Choroid plexus epithelial cell (primary cell): Measurements from ENCODE around the gene TMEM218.
"Not testable (repeated sequence)": the region's sequence is repeated elsewhere in the genome, so short reads cannot be mapped to it uniquely, and the experiment has no call there.

Source experiments
- DNase-seq: peaks from one replicate; pipeline ENCODE4 v3.0.0-alpha.2; 2010; ENCODE audit warnings: low read depth
- H3K4me3 ChIP-seq: 2 replicates; pipeline ENCODE4 v1.5.1; 2011; ENCODE audit warnings: low read depth, mild to moderate bottlenecking, control low read depth, low read length, moderate library complexity
- TF ChIP-seq, protein P1 (sequence below): conservative IDR thresholded peaks from 2 replicates; pipeline ENCODE4 v1.5.1; 2011; ENCODE audit warnings: low read depth, mild to moderate bottlenecking, control low read depth, inconsistent platforms, low read length, moderate library complexity

Gene TMEM218

DNA sequence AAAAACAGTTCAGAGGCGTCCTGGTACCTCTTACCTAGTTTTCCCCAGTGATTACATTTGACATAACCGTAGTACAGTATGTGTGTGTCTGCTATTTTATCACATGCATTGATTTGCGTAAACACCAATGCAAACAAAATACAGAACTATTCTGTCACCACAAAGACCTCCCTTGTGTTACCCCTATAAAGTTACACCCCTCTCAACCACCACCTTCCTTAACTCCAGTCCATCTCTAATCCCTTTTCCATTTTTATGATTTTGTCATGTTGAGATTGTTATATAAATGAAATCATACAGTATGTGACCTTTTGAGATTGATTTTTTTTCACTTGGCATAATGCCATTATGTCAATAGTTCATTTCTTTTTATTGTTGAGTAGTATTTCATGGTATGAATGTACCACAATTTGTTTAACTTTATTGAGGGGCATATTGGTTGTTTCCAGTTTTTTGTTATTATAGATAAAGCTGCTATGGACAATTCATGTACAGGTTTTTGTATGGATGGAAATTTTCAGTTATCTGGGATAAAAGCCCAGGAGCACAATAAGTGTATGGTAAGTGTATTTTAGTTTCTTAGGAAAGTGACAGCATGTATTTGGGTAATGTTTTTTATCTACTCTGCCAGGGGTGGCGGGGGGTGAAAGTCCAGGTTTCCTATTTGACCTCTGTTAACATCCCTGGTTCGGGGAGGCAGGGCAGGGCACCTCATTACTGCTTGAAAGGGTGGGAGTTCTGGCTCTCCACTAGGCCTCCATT, 54.3 kb downstream of the TMEM218 start:
- no peak for DNase-seq
- no peak overlapping the region for H3K4me3 ChIP-seq
- TF ChIP-seq, protein P1, sequence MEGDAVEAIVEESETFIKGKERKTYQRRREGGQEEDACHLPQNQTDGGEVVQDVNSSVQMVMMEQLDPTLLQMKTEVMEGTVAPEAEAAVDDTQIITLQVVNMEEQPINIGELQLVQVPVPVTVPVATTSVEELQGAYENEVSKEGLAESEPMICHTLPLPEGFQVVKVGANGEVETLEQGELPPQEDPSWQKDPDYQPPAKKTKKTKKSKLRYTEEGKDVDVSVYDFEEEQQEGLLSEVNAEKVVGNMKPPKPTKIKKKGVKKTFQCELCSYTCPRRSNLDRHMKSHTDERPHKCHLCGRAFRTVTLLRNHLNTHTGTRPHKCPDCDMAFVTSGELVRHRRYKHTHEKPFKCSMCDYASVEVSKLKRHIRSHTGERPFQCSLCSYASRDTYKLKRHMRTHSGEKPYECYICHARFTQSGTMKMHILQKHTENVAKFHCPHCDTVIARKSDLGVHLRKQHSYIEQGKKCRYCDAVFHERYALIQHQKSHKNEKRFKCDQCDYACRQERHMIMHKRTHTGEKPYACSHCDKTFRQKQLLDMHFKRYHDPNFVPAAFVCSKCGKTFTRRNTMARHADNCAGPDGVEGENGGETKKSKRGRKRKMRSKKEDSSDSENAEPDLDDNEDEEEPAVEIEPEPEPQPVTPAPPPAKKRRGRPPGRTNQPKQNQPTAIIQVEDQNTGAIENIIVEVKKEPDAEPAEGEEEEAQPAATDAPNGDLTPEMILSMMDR, result no peak

DNA sequence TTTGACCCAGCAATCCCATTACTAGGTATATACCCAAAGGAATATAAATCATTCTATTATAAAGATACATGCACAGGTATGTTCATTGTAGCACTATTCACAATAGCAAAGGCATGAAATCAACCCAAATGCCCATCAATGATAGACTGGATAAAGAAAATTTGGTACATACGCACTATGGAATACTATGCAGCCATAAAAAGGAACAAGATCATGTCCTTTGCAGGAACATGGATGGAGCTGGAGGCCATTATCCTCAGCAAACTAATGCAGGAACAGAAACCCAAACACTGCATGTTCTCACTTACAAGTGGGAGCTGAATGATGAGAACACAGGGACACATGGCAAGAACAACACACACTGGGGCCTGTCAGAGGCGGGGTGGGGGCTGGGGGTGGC, 55.3 kb downstream of the TMEM218 start:
- not testable (repeated sequence) for H3K4me3 ChIP-seq, DNase-seq

DNA sequence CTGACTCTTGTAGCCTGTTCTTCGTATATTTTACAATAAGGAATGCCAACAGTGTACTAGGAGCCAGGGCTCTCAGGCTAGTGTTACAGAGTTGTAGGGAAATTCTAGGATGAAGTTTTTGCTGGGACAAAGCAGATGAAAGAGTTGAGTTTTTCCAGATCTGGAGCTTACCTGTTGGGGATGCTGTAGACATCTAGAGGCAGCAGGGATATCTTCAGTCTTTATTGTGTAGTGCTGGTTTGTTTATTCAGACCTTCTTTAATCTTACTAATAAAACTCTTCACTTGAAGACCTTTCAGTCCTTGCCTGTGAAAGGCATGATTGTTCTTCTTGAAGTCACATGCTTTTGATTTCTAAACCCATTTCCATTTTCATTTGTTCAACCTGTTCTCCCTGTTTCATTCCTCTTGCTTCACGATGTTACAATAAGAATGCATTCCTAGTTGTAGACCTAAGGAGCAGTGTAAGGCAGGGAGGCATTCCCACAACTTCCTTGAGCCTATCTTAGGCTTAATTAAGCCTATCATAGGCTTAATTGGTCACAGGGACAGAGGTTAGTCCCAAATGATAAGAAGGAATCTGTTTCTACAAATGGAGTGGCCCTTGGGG, 56.2 kb downstream of the TMEM218 start:
- H3K4me3 ChIP-seq, result no peak overlapping the region
- TF ChIP-seq, protein P1, result no peak
- DNase-seq, result no peak

DNA sequence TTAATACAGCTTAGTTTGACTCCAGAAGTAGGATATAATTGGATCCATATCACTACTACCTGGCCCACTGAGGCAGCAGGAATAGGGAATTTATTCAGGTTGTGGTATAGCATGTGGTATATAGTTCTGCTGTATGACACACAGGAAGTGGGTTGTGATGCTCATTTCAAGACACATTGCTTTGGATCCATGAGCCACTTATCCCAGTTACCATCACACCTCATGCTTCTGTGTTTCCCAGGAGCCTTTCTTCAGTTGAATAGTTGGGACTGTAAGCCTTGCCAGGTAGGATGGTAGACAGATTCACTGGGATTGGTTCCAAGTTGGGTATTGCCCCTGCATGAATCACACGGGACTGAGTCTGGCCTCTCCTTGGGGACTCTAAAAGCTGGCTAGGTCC, 58.3 kb downstream of the TMEM218 start:
- TF ChIP-seq, protein P1, result no peak
- DNase-seq, result no peak
- no peak overlapping the region for H3K4me3 ChIP-seq

DNA sequence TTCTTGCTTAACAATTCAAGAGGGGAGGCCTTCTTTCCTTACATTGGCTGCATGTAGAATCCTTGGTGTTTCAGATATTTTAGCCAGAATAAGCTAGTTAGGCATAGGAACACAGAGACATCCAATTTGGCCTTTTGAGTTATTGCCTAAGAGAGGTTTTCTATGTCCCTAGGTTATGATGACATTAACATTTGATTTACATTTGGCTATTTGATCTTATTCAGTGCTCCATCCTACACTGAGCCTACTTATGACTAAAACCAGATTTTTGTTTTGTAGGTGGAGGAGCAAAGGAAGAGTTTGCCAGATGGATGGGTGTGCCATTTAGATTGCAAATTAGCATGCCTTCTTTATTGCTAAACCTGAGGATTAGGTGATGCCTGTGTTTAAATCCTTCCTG, 59.4 kb downstream of the TMEM218 start:
- no peak overlapping the region for H3K4me3 ChIP-seq
- no peak for DNase-seq
- TF ChIP-seq, protein P1, result no peak

DNA sequence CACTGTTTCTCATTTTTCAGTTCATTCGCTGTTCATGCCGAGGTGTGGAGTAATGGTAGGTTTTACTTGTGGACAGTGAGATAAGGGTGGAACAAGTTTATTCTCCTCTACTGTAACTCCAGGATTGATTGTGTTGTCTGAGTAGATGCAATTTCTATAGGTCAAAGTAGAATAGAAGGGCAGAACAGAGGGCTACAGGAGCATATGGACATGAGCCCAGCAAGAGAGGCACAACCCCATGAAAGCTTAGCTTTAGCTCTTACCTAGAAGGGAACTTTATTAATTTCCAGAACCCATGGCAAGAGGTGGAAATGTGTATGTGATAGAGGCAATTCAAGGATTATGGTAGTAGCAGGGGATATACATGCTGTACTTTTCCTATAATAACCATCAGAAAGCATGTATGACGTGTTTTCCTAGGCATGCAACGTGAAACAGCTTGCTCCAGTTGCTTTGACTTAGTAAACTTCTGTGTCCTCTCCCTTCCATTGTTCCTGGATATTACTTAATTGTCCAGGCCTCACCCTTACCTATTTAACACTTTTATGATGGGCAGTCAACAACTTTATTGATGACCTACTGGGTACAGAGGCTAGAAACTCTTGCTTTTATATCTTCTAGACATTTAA, 62.1 kb downstream of the TMEM218 start:
- no peak for DNase-seq
- no peak overlapping the region for H3K4me3 ChIP-seq
- TF ChIP-seq, protein P1, result no peak
